HEK293 (cell line): Measurements from ENCODE around the gene LDB2.

Experiments
- CTCF ChIA-PET: fragments of 350-600 bp; formaldehyde crosslinking; extraction: SDS; loops from one replicate; lab custom pipeline; 2021; ENCODE audit warnings: antibody characterized with exemption; lab: Yijun Ruan, JAX
- POLR2A ChIA-PET: fragments of 300-600 bp; formaldehyde crosslinking; extraction: SDS; loops from one replicate; lab custom pipeline; 2020; ENCODE audit warnings: antibody characterized with exemption, inconsistent platforms; lab: Yijun Ruan, JAX
- H3K27ac ChIP-seq: fragments of 200-500 bp; sonication (Bioruptor generic); 2 replicates; pipeline ENCODE4 v1.5.1; 2014; ENCODE audit warnings: low read depth, low read length, control low read depth, inconsistent platforms; ENCODE audit errors: extremely low read depth
- H3K36me3 ChIP-seq, 2 experiments: fragments of 200-500 bp in 1 of 2; sonication (Bioruptor generic) in 1 of 2; 1 replicate in 1 of 2; 2 replicates in 1 of 2; pipeline ENCODE4 v1.5.1; 2014 to 2017; ENCODE audit warnings: inconsistent platforms in 2 of 2, low read length in 2 of 2; ENCODE audit not compliant: control insufficient read depth in 2 of 2, insufficient read depth in 1 of 2
- H3K4me1 ChIP-seq: fragments of 200-500 bp; sonication (Bioruptor generic); 2 replicates; pipeline ENCODE4 v1.5.1; 2014; ENCODE audit warnings: mild to moderate bottlenecking, low read length, inconsistent platforms; ENCODE audit not compliant: control insufficient read depth, insufficient read depth
- H3K4me3 ChIP-seq: 2 replicates; pipeline ENCODE4 v1.5.1; 2011; ENCODE audit warnings: low read depth, mild to moderate bottlenecking, control low read depth, low read length, moderate library complexity
- H3K9me3 ChIP-seq: fragments of 200-500 bp; sonication (Bioruptor generic); 2 replicates; pipeline ENCODE4 v1.5.1; 2014; ENCODE audit warnings: low read depth, low read length, inconsistent platforms; ENCODE audit not compliant: control insufficient read depth, insufficient read depth
- CTCF ChIP-seq: fragments of 450-650 bp; formaldehyde crosslinking; IDR thresholded peaks from 2 replicates; pipeline ENCODE4 v1.5.1; 2016; ENCODE audit warnings: missing biosample characterization, missing genetic modification characterization
- GLI2 ChIP-seq: fragments of 450-650 bp; formaldehyde crosslinking; IDR thresholded peaks from 2 replicates; pipeline ENCODE4; 2017; ENCODE audit warnings: missing biosample characterization, missing genetic modification characterization, low read depth, borderline replicate concordance
- GLIS2 ChIP-seq: fragments of 450-650 bp; formaldehyde crosslinking; IDR thresholded peaks from 2 replicates; pipeline ENCODE4 v1.5.1; 2016; ENCODE audit warnings: missing biosample characterization, missing genetic modification characterization
- OVOL3 ChIP-seq: fragments of 450-650 bp; formaldehyde crosslinking; IDR thresholded peaks from 2 replicates; pipeline ENCODE4 v1.5.1; 2016; ENCODE audit warnings: missing biosample characterization, missing genetic modification characterization
- SCRT1 ChIP-seq: fragments of 450-650 bp; formaldehyde crosslinking; IDR thresholded peaks from 2 replicates; pipeline ENCODE4 v1.5.1; 2016; ENCODE audit warnings: missing biosample characterization, missing genetic modification characterization, borderline replicate concordance
- ZNF157 ChIP-seq: fragments of 450-650 bp; formaldehyde crosslinking; IDR thresholded peaks from 2 replicates; pipeline ENCODE4 v1.5.1; 2016; ENCODE audit warnings: missing biosample characterization, missing genetic modification characterization
- ZNF24 ChIP-seq: fragments of 450-650 bp; formaldehyde crosslinking; IDR thresholded peaks from 2 replicates; pipeline ENCODE4 v1.5.1; 2016; ENCODE audit warnings: missing biosample characterization, missing genetic modification characterization
- ZNF302 ChIP-seq: fragments of 450-650 bp; formaldehyde crosslinking; IDR thresholded peaks from 2 replicates; pipeline ENCODE4 v1.5.1; 2016; ENCODE audit warnings: missing biosample characterization, missing genetic modification characterization, low read depth
- ZNF398 ChIP-seq: fragments of 450-650 bp; formaldehyde crosslinking; IDR thresholded peaks from 2 replicates; pipeline ENCODE4 v1.5.1; 2017; ENCODE audit warnings: missing biosample characterization, missing genetic modification characterization
- ZNF449 ChIP-seq: fragments of 450-650 bp; formaldehyde crosslinking; IDR thresholded peaks from 2 replicates; pipeline ENCODE4 v1.5.1; 2017; ENCODE audit warnings: missing biosample characterization, mild to moderate bottlenecking, missing genetic modification characterization, moderate library complexity
- ZNF510 ChIP-seq: fragments of 450-650 bp; formaldehyde crosslinking; IDR thresholded peaks from 2 replicates; pipeline ENCODE4 v1.5.1; 2018; ENCODE audit warnings: mild to moderate bottlenecking, missing genetic modification characterization, missing biosample characterization; ENCODE audit not compliant: insufficient replicate concordance
- ZNF561 ChIP-seq: fragments of 450-650 bp; IDR thresholded peaks from 2 replicates; pipeline ENCODE4 v1.5.1; 2018; ENCODE audit warnings: missing biosample characterization, missing genetic modification characterization, borderline replicate concordance
- ZNF610 ChIP-seq: fragments of 450-650 bp; formaldehyde crosslinking; IDR thresholded peaks from 2 replicates; pipeline ENCODE4 v1.5.1; 2016; ENCODE audit warnings: missing biosample characterization, missing genetic modification characterization, borderline replicate concordance
- ZNF768 ChIP-seq: fragments of 450-650 bp; formaldehyde crosslinking; IDR thresholded peaks from 2 replicates; pipeline ENCODE4 v1.5.1; 2018; ENCODE audit warnings: missing biosample characterization, mild to moderate bottlenecking, missing genetic modification characterization
- ZNF785 ChIP-seq: fragments of 450-650 bp; formaldehyde crosslinking; IDR thresholded peaks from 2 replicates; pipeline ENCODE4 v1.5.1; 2016; ENCODE audit warnings: missing biosample characterization, missing genetic modification characterization
- TF ChIP-seq, protein P1 (sequence below): fragments of 450-650 bp; formaldehyde crosslinking; IDR thresholded peaks from 2 replicates; pipeline ENCODE4 v1.5.1; 2016; ENCODE audit warnings: missing biosample characterization, missing genetic modification characterization
- TF ChIP-seq, protein P2 (sequence below): fragments of 450-650 bp; formaldehyde crosslinking; IDR thresholded peaks from 2 replicates; pipeline ENCODE4 v1.5.1; 2016; ENCODE audit warnings: missing biosample characterization, missing genetic modification characterization
- TF ChIP-seq, protein P3 (sequence below): IDR thresholded peaks from 2 replicates; pipeline ENCODE4 v1.6.1; 2011; ENCODE audit warnings: mild to moderate bottlenecking, low read depth, low read length, borderline replicate concordance

LDB2 gene

GRCh38 chr4:16846540-16847117 lies 51.8 kb downstream of the LDB2 start:
- POLR2A ChIA-PET, result no interaction called here
- no peaks in the 10 kb centered on the region for H3K9me3 ChIP-seq
- no peak overlapping the region for H3K27ac ChIP-seq
- TF ChIP-seq, protein P1, sequence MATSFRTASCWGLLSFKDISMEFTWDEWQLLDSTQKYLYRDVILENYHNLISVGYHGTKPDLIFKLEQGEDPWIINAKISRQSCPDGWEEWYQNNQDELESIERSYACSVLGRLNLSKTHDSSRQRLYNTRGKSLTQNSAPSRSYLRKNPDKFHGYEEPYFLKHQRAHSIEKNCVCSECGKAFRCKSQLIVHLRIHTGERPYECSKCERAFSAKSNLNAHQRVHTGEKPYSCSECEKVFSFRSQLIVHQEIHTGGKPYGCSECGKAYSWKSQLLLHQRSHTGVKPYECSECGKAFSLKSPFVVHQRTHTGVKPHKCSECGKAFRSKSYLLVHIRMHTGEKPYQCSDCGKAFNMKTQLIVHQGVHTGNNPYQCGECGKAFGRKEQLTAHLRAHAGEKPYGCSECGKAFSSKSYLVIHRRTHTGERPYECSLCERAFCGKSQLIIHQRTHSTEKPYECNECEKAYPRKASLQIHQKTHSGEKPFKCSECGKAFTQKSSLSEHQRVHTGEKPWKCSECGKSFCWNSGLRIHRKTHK (tag by site-specific recombination), result no peak
- TF ChIP-seq GLIS2 (no peak), OVOL3 (tag by site-specific recombination) (no peak), GLI2 (tag by site-specific recombination) (no peak), ZNF510 (no peak), ZNF768 (tag by site-specific recombination) (no peak), ZNF157 (no peak), ZNF785 (no peak), ZNF561 (tag by site-specific recombination) (no peak), ZNF449 (no peak), ZNF24 (tag by site-specific recombination) (no peak), CTCF (no peak), ZNF302 (tag by site-specific recombination) (no peak), ZNF610 (tag by site-specific recombination) (no peak), ZNF398 (tag by site-specific recombination) (no peak), SCRT1 (tag by site-specific recombination) (no peak)
- TF ChIP-seq, protein P2, sequence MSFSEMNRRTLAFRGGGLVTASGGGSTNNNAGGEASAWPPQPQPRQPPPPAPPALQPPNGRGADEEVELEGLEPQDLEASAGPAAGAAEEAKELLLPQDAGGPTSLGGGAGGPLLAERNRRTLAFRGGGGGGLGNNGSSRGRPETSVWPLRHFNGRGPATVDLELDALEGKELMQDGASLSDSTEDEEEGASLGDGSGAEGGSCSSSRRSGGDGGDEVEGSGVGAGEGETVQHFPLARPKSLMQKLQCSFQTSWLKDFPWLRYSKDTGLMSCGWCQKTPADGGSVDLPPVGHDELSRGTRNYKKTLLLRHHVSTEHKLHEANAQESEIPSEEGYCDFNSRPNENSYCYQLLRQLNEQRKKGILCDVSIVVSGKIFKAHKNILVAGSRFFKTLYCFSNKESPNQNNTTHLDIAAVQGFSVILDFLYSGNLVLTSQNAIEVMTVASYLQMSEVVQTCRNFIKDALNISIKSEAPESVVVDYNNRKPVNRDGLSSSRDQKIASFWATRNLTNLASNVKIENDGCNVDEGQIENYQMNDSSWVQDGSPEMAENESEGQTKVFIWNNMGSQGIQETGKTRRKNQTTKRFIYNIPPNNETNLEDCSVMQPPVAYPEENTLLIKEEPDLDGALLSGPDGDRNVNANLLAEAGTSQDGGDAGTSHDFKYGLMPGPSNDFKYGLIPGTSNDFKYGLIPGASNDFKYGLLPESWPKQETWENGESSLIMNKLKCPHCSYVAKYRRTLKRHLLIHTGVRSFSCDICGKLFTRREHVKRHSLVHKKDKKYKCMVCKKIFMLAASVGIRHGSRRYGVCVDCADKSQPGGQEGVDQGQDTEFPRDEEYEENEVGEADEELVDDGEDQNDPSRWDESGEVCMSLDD (tag by site-specific recombination), result no peak
- TF ChIP-seq, protein P3, sequence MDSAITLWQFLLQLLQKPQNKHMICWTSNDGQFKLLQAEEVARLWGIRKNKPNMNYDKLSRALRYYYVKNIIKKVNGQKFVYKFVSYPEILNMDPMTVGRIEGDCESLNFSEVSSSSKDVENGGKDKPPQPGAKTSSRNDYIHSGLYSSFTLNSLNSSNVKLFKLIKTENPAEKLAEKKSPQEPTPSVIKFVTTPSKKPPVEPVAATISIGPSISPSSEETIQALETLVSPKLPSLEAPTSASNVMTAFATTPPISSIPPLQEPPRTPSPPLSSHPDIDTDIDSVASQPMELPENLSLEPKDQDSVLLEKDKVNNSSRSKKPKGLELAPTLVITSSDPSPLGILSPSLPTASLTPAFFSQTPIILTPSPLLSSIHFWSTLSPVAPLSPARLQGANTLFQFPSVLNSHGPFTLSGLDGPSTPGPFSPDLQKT, result no peak
- no peak overlapping the region for H3K4me3 ChIP-seq
- CTCF ChIA-PET, result interaction anchor here (0.6 kb wide), 1 partner anchor 60 kb away, joined by 3 read pairs; no protein-coding TSS in a partner anchor
- H3K36me3 ChIP-seq, result no peaks in the 10 kb centered on the region
- no peaks in the 10 kb centered on the region for H3K4me1 ChIP-seq
